HG03045 (cell line): ENCODE data around the gene EIF2D.

Source experiments
- ATAC-seq: cut with Tn5 transposase; IDR thresholded peaks from one replicate; pipeline ENCODE4 v1.9.1; 2021; ENCODE audit warnings: mild to moderate bottlenecking, moderate library complexity; ENCODE audit not compliant: unreplicated experiment

EIF2D gene

DNA sequence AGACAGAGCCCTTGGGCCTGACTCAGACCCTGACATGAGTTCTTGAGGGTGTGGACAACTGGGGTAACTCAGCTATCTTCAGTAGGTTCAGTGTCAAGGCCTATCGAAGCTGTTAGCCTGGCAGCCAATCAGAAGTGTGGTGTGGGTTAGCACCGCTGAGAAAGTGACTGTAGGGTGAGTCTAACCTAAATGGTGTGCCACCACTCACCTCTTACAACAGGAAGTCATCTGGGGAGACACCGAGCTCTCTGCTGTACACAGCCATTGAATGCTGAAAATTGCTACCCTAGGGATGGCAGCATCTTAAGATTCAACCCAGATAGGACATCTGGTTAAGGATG lies 60.3 kb downstream of the EIF2D start:
- no peak for ATAC-seq

DNA sequence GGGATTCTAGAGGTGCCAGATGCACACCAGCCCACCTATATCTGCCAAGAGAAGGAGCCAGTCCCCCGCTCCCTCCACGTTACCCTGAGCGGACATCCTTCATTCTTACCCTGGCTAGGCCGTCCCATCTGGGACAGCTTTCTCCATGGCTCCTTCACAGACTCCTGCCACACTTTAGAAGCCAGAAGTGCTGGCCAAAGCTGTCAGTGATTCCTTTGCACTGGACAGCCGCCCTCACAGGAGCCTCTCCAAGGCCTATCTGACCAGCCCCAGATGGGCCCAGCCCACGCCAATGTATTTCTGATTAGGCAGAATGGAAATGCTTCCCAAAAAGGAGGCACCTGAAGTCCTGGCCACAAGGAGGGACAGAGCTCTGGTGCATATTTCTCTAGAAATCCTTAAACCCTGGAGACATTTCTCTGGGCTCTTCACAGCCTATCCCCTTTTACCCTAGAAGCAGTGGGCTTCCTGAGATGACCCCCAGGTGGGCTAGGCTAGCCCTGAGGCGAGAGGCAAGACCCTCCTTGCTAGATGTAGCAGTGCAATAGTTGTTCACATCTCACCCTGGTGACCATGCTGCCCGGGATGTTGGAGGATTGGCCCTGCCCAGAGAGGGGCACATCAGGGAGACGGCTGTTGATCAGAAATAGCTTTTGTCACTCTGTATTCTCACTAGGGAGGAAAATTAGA lies 60.8 kb downstream of the EIF2D start:
- no peak for ATAC-seq

DNA sequence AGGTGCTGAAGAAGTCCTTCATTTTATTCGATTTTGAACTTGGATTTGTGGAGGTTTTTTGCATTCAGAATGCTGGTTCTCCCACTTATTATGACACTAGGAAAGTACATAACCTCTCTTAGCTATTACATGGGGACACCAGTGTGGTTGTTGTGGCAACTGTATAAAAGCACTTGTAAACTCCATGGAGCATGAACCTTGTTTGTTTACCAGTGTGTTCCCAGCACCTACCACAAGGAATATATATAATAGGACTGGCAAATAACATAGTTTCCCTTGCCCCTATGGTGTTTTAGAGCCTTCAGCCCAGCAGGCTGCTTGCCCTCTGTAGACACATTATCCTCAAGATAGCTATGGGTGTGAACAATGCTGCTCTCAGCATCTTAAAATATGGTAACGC lies 61.8 kb downstream of the EIF2D start:
- no peak for ATAC-seq

DNA sequence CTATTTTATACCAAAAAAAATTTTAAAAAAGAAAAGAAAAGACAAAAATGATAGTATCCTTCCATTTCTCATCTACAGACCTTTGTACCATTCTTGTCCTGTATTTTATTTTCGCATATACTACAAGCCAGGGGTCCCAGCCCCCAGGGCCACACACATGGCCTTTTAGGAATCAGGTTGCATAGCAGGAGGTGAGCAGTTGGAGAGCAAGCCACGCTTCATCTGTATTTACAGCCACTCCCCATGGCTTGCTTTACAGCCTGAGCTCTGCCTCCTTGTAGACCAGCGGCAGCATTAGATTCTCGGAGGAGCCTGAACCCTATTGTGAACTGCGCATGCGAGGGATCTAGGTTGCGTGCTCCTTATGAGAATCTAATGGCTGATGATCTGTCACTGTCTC lies 65.2 kb downstream of the EIF2D start:
- no peak for ATAC-seq

DNA sequence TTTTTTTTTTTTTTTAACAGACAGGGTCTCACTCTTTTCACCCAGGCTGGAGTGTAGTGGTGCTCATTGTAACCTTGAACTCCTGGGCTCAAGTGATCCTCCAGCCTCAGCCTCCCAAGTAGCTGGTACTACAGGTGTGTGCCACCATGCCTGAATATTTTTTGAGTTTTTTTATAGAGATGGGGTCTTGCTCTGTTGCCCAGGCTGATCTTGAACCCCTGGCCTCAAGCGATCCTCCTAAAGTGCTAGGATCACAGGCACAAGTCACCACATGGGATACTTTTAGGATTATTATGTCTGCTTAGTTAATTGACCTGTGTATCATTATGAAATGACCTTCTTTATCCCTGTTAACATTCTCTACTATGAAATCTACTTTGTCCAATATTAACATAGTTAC lies 66.9 kb downstream of the EIF2D start:
- no peak for ATAC-seq

DNA sequence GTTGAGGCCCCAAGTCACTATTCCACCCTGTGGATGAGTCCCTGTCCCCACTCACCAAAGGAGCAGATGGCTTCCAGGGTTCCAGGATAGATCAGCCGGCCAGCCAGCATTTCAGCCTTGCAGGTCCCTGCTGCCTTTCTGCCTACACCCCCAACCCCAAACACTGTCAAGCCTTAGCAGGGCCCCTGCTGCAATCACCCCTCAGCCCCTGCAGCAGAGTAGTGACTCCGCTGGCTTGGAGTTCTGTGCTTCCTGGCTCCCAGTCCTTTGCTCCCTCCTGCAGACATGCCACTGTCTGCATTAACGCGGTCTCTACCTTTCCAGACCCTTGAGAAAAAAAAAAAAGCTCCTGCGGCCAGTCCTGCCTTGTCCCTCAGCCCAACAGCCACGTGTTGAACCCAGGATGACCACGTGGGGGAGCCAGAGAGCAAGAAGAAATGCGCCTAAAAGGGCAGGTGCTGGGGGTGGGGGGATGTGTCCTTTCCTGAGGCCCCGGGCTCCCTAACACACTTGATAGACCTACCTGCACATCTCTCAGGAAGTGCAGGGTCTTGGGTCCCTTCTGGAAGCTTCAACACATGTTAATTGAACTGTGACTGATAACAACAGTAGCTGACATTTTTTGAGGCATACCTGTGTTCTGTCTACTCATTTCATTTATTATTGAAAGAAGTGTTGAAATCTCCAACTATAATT lies 67.6 kb downstream of the EIF2D start:
- ATAC-seq: peak; percentile 46
